HCT116 (cell line): ENCODE results near the gene SLC7A8. TPM values are rescaled to one million over a fixed set of nuclear protein-coding genes. Genes with fewer than 3 reads are reported as not detected.

Experiments
- ATAC-seq: fragments of 200-7000 bp; cut with Tn5 transposase; 2 replicates; pipeline ENCODE4 v1.9.1; 2020; ENCODE audit warnings: mild to moderate bottlenecking, moderate library complexity
- BruUV-seq: library from RNA; stranded (reverse); fragments of 400-500 nt; replicated peaks from 2 replicates; lab custom pipeline; 2021; lab: Mats Ljungman, UMichigan
- CTCF ChIA-PET: fragments of 300-600 bp; sonication (Branson Sonifier 250); formaldehyde crosslinking; loops from one replicate; lab custom pipeline; 2021; ENCODE audit warnings: antibody characterized with exemption; lab: Charles Lee
- POLR2A ChIA-PET: fragments of 300-600, 350-600 bp; sonication (Branson Sonifier 250); formaldehyde crosslinking; loops from one replicate; lab custom pipeline; 2021; ENCODE audit warnings: antibody characterized with exemption; lab: Charles Lee
- RAD21 ChIA-PET, 2 experiments: fragments of 300-600 bp; sonication (Branson Sonifier 250); formaldehyde crosslinking; loops; one replicate each; lab custom pipeline; 2023; ENCODE audit warnings: low total read pairs in 2 of 2; ENCODE audit not compliant: uncharacterized antibody in 2 of 2, unreplicated experiment in 2 of 2, low non-redundant PET in 1 of 2; lab: Charles Lee
- DNase-seq: peaks from one replicate; pipeline ENCODE4 v3.0.0-alpha.2; 2010; ENCODE audit warnings: low read depth, low spot score
- H2AFZ ChIP-seq: fragments of 200-600 bp; shearing (Covaris generic), sonication (generic); 2 replicates; pipeline ENCODE4 v1.6.1; 2017; ENCODE audit warnings: low read depth, mixed run types, mixed read lengths, antibody characterized with exemption, low read length; ENCODE audit not compliant: poor library complexity, severe bottlenecking
- H3K27ac ChIP-seq: 2 replicates; pipeline ENCODE4 v1.5.1; 2012; ENCODE audit warnings: low read depth, low read length
- H3K27me3 ChIP-seq: fragments of 200-600 bp; sonication (generic); 2 replicates; pipeline ENCODE4 v1.6.1; 2016; ENCODE audit warnings: mixed run types, low read length, mixed read lengths; ENCODE audit not compliant: insufficient read depth
- H3K36me3 ChIP-seq, 2 experiments: fragments of 200-500 bp in 1 of 2; fragments of 200-600 bp in 1 of 2; sonication (Bioruptor generic) in 1 of 2; sonication (generic) in 1 of 2; 2 replicates each; pipeline versions ENCODE4 v1.5.1 to v1.6.1; 2014 to 2016; ENCODE audit warnings: low read length in 2 of 2, inconsistent platforms in 1 of 2, mixed read lengths in 1 of 2, mixed run types in 1 of 2; ENCODE audit not compliant: insufficient read depth in 2 of 2, control insufficient read depth in 1 of 2
- H3K4me1 ChIP-seq, 2 experiments: fragments of 200-600 bp in 1 of 2; sonication (generic) in 1 of 2; 2 replicates each; pipeline versions ENCODE4 v1.5.1 to v1.6.1; 2012 to 2017; ENCODE audit warnings: low read length in 2 of 2, inconsistent platforms in 1 of 2, mild to moderate bottlenecking in 1 of 2, mixed read lengths in 1 of 2, mixed run types in 1 of 2, moderate library complexity in 1 of 2; ENCODE audit not compliant: insufficient read depth in 2 of 2, control insufficient read depth in 1 of 2
- H3K4me2 ChIP-seq: fragments of 200-600 bp; sonication (generic); 2 replicates; pipeline ENCODE4 v1.6.1; 2017; ENCODE audit warnings: mixed run types, low read length, mixed read lengths
- H3K4me3 ChIP-seq, 2 experiments: fragments of 200-600 bp in 1 of 2; sonication (generic) in 1 of 2; replicated peaks in 1 of 2; 2 replicates each; pipeline ENCODE4 v1.5.1; 2011 to 2016; ENCODE audit warnings: low read length in 2 of 2, control low read depth in 1 of 2, low read depth in 1 of 2, mild to moderate bottlenecking in 1 of 2, mixed read lengths in 1 of 2, mixed run types in 1 of 2
- H3K79me2 ChIP-seq: fragments of 200-600 bp; sonication (generic); 2 replicates; pipeline ENCODE4 v1.6.1; 2017; ENCODE audit warnings: mild to moderate bottlenecking, mixed run types, low read length, moderate library complexity, mixed read lengths; ENCODE audit not compliant: insufficient read depth
- H3K9ac ChIP-seq: fragments of 200-600 bp; sonication (generic); 2 replicates; pipeline ENCODE4 v1.6.1; 2016; ENCODE audit warnings: low read length, mixed read lengths
- H3K9me2 ChIP-seq: fragments of 200-600 bp; sonication (generic), shearing (Covaris generic); 2 replicates; pipeline ENCODE4 v1.6.1; 2017; ENCODE audit warnings: mixed run types, mild to moderate bottlenecking, moderate library complexity; ENCODE audit not compliant: insufficient read depth
- H3K9me3 ChIP-seq, 2 experiments: fragments of 200-500 bp in 1 of 2; fragments of 200-600 bp in 1 of 2; sonication (Bioruptor generic) in 1 of 2; sonication (generic) in 1 of 2; 2 replicates each; pipeline ENCODE4 v1.6.1; 2014 to 2017; ENCODE audit warnings: low read length in 2 of 2, mixed read lengths in 2 of 2, inconsistent platforms in 1 of 2, low read depth in 1 of 2, mild to moderate bottlenecking in 1 of 2, mixed run types in 1 of 2, moderate library complexity in 1 of 2; ENCODE audit not compliant: control insufficient read depth in 1 of 2, insufficient read depth in 1 of 2
- H4K20me1 ChIP-seq: fragments of 200-600 bp; sonication (generic), shearing (Covaris generic); 2 replicates; pipeline ENCODE4 v1.6.1; 2017; ENCODE audit warnings: mixed run types, mild to moderate bottlenecking, moderate library complexity; ENCODE audit not compliant: insufficient read depth
- ATF3 ChIP-seq: IDR thresholded peaks from 2 replicates; pipeline ENCODE4 v1.6.1; 2012
- CBX3 ChIP-seq: IDR thresholded peaks from 2 replicates; pipeline ENCODE4 v1.6.1; 2012; ENCODE audit warnings: low read depth
- CEBPB ChIP-seq: IDR thresholded peaks from 2 replicates; pipeline ENCODE4 v1.6.1; 2012; ENCODE audit warnings: low read depth
- EGR1 ChIP-seq: IDR thresholded peaks from 2 replicates; pipeline ENCODE4 v1.6.1; 2012; ENCODE audit warnings: low read depth
- ELF1 ChIP-seq: IDR thresholded peaks from 2 replicates; pipeline ENCODE4 v1.6.1; 2012; ENCODE audit warnings: low read depth, borderline replicate concordance
- EZH2 ChIP-seq: fragments of 200-600 bp; sonication (generic); IDR thresholded peaks from 2 replicates; pipeline ENCODE4 v1.6.1; 2017; ENCODE audit warnings: antibody characterized with exemption, mixed run types
- EZH2phosphoT487 ChIP-seq: fragments of 200-600 bp; IDR thresholded peaks from 2 replicates; pipeline ENCODE4 v1.6.1; 2018; ENCODE audit warnings: antibody characterized with exemption, borderline replicate concordance
- FOSL1 ChIP-seq: IDR thresholded peaks from 2 replicates; pipeline ENCODE4 v1.6.1; 2012; ENCODE audit warnings: low read depth
- POLR2A ChIP-seq: IDR thresholded peaks from 2 replicates; pipeline ENCODE4 v1.7.0; 2011; ENCODE audit warnings: borderline replicate concordance; ENCODE audit not compliant: insufficient read depth, insufficient read length; ENCODE audit errors: extremely low read depth
- RAD21 ChIP-seq: IDR thresholded peaks from 2 replicates; pipeline ENCODE4 v1.6.1; 2012; ENCODE audit warnings: low read depth, mild to moderate bottlenecking
- SIN3A ChIP-seq: IDR thresholded peaks from 2 replicates; pipeline ENCODE4 v1.6.1; 2012; ENCODE audit warnings: low read depth
- SP1 ChIP-seq: IDR thresholded peaks from 2 replicates; pipeline ENCODE4 v1.6.1; 2012; ENCODE audit warnings: low read depth
- SRF ChIP-seq: IDR thresholded peaks from 2 replicates; pipeline ENCODE4 v1.6.1; 2012; ENCODE audit warnings: low read depth
- TCF7L2 ChIP-seq: IDR thresholded peaks from 2 replicates; pipeline ENCODE4 v1.7.0; 2011; ENCODE audit warnings: borderline replicate concordance, inconsistent platforms; ENCODE audit not compliant: insufficient read depth, insufficient read length; ENCODE audit errors: extremely low read depth
- ZBTB33 ChIP-seq: IDR thresholded peaks from 2 replicates; pipeline ENCODE4 v1.6.1; 2011; ENCODE audit warnings: mild to moderate bottlenecking, low read length, moderate library complexity; ENCODE audit not compliant: insufficient replicate concordance; ENCODE audit errors: extremely low read depth
- ZNF274 ChIP-seq: fragments of 200-500 bp; sonication (Bioruptor generic); IDR thresholded peaks from 2 replicates; pipeline ENCODE4 v1.6.1; 2014; ENCODE audit warnings: mild to moderate bottlenecking, low read depth, low read length, inconsistent platforms
- intact Hi-C: fragments of 100-400 bp; cut with micrococcal nuclease; formaldehyde crosslinking; loops from 2 replicates; pipeline ENCODE4 v1.10.0; 2022
- total RNA-seq: library from RNA; stranded (reverse); gene quantifications from one replicate; pipeline ENCODE4 v1.2.1, GENCODE V29; 2021; ENCODE audit not compliant: unreplicated experiment
- TF ChIP-seq, protein P1 (sequence below), 3 experiments: fragments of 200-600 bp in 1 of 3; sonication (generic) in 1 of 3; IDR thresholded peaks in 2 of 3; conservative IDR thresholded peaks in 1 of 3; 2 replicates each; pipeline ENCODE4 v1.5.1; 2012 to 2017; ENCODE audit warnings: low read depth in 2 of 3, low read length in 2 of 3, antibody characterized with exemption in 1 of 3, borderline replicate concordance in 1 of 3, control low read depth in 1 of 3, mild to moderate bottlenecking in 1 of 3, mixed read lengths in 1 of 3, mixed run types in 1 of 3, moderate library complexity in 1 of 3; ENCODE audit not compliant: insufficient read depth in 1 of 3

Gene SLC7A8
- total RNA-seq, 1 experiment from 2014 or later, result 5.3 TPM

DNA sequence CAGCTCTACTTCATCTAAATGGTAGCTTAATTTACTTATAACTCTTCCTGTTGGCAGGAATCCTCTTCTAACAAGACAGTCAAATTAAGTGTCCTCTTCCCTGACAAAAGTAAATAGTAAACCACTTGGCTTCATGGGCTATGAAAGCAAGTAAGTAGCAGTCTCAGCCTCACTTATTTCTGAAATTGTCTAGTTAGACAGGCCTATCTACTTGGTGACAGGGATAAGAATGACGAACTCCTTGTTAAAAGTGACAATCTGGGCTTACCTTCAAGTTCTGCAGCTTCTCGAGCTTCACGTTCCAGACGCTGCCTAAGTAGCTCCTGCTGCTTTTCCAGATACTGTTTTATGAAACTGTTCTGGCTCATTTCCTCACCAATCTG, 93.2 kb downstream of the SLC7A8 start:
- H3K79me2 ChIP-seq, result peaks cover 80% of the 10 kb centered on the region
- RAD21 ChIA-PET, result no interaction called here

More for the DNA sequence above, 93.2 kb downstream of the SLC7A8 start:
- CTCF ChIA-PET, result interaction anchor here (0.9 to 3.1 kb wide), 2 partner anchors 19 to 21 kb away, joined by 3 to 9 read pairs; no protein-coding TSS in a partner anchor
- Histone ChIP-seq H3K4me3 (no peak overlapping the region), H3K4me1 (peaks cover 4 to 9% of the 10 kb centered on the region in 2 experiments; a peak in 2 of 4 replicates), H3K4me2 (no peak overlapping the region), H3K27me3 (no peaks in the 10 kb centered on the region), H3K9me2 (no peaks in the 10 kb centered on the region), H3K9me3 (no peaks in the 10 kb centered on the region), H3K27ac (no peak overlapping the region), H2AFZ (no peak overlapping the region), H4K20me1 (peaks cover 6% of the 10 kb centered on the region; the same call in 1 of the 2 replicates), H3K9ac (no peak overlapping the region), H3K36me3 (peaks cover 53% of the 10 kb centered on the region in 2 experiments)
- BruUV-seq, result no TSS peak
- POLR2A ChIA-PET, result no interaction called here
- intact Hi-C loops, result no loop called here
- no peak for ATAC-seq
- no peak for DNase-seq
- TF ChIP-seq ZBTB33 (no peak), CEBPB (no peak), ATF3 (no peak), EZH2phosphoT487 (no peak), SP1 (no peak), SIN3A (no peak), TCF7L2 (no peak), ELF1 (no peak), POLR2A (no peak), SRF (no peak), EZH2 (no peak), EGR1 (no peak), CBX3 (no peak), RAD21 (no peak), ZNF274 (no peak), FOSL1 (no peak)
- TF ChIP-seq, protein P1, sequence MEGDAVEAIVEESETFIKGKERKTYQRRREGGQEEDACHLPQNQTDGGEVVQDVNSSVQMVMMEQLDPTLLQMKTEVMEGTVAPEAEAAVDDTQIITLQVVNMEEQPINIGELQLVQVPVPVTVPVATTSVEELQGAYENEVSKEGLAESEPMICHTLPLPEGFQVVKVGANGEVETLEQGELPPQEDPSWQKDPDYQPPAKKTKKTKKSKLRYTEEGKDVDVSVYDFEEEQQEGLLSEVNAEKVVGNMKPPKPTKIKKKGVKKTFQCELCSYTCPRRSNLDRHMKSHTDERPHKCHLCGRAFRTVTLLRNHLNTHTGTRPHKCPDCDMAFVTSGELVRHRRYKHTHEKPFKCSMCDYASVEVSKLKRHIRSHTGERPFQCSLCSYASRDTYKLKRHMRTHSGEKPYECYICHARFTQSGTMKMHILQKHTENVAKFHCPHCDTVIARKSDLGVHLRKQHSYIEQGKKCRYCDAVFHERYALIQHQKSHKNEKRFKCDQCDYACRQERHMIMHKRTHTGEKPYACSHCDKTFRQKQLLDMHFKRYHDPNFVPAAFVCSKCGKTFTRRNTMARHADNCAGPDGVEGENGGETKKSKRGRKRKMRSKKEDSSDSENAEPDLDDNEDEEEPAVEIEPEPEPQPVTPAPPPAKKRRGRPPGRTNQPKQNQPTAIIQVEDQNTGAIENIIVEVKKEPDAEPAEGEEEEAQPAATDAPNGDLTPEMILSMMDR (IDR thresholded peaks at IDR 0.05 in 2 of 3, conservative IDR thresholded peaks at IDR 0.05 in 1 of 3; ENCODE audit: borderline replicate concordance in 1 of 3, insufficient read depth in 1 of 3, low read depth in 2 of 3, low read length in 2 of 3), result no peak
